GM12878 (cell line): Measurements from ENCODE around the gene CDC123. TPM values are rescaled to one million over a fixed set of nuclear protein-coding genes. Genes with fewer than 3 reads are reported as not detected.

Experiments used
- ATAC-seq: fragments of 200-7000 bp; cut with Tn5 transposase; 3 replicates; pipeline ENCODE4 v1.9.1; 2020; ENCODE audit warnings: mild to moderate bottlenecking, moderate library complexity
- BruUV-seq: library from RNA; stranded (reverse); fragments of 400-500 nt; replicated peaks from 2 replicates; lab custom pipeline; 2021; lab: Mats Ljungman, UMichigan
- CTCF ChIA-PET: fragments of 300-600 bp; sonication (Branson Sonifier 250); formaldehyde crosslinking; extraction: SDS; loops from one replicate; lab custom pipeline; 2021; ENCODE audit warnings: inconsistent platforms; lab: Yijun Ruan, JAX
- POLR2A ChIA-PET: fragments of 350-600 bp; formaldehyde crosslinking; extraction: SDS; loops from one replicate; lab custom pipeline; 2021; ENCODE audit warnings: inconsistent platforms; lab: Charles Lee
- RAD21 ChIA-PET: fragments of 300-600 bp; sonication (Branson Sonifier 250); formaldehyde crosslinking; loops from one replicate; lab custom pipeline; 2023; ENCODE audit warnings: antibody characterized with exemption; ENCODE audit not compliant: unreplicated experiment; lab: Charles Lee
- SMC1A ChIA-PET: fragments of 300-600 bp; sonication (Branson Sonifier 250); formaldehyde crosslinking; loops from one replicate; lab custom pipeline; 2023; ENCODE audit not compliant: unreplicated experiment, uncharacterized antibody; lab: Charles Lee
- DNase-seq: peaks from one replicate; pipeline ENCODE4 v3.0.0-alpha.2; 2011; ENCODE audit warnings: low read depth, low spot score
- FAIRE-seq: peaks from 3 replicates; lab custom pipeline; 2011; peaks lifted over from hg19 to GRCh38; lab: Jason Lieb, UNC
- H2AFZ ChIP-seq: 2 replicates; pipeline ENCODE4 v1.6.0; 2011; ENCODE audit warnings: low read depth, low read length, control low read depth; ENCODE audit not compliant: control insufficient read depth
- H3K27ac ChIP-seq: 2 replicates; pipeline ENCODE4 v1.5.1; 2011; ENCODE audit warnings: control low read depth; ENCODE audit not compliant: control insufficient read depth, insufficient read depth
- H3K27me3 ChIP-seq, 2 experiments: replicated peaks in 1 of 2; 2 replicates each; pipeline versions ENCODE4 v1.6.0 to v1.6.1; 2011; ENCODE audit warnings: low read length in 1 of 2; ENCODE audit not compliant: control insufficient read depth in 2 of 2, insufficient read depth in 2 of 2
- H3K36me3 ChIP-seq, 2 experiments: 2 replicates each; pipeline ENCODE4 v1.5.1; 2011; ENCODE audit warnings: low read length in 1 of 2; ENCODE audit not compliant: control insufficient read depth in 2 of 2, insufficient read depth in 2 of 2
- H3K4me1 ChIP-seq: 2 replicates; pipeline ENCODE4 v1.6.1; 2011; ENCODE audit warnings: mild to moderate bottlenecking, low read length, moderate library complexity, mixed read lengths; ENCODE audit not compliant: control insufficient read depth, insufficient read depth
- H3K4me2 ChIP-seq: 2 replicates; pipeline ENCODE4 v1.6.0; 2011; ENCODE audit warnings: control low read depth; ENCODE audit not compliant: control insufficient read depth, insufficient read depth
- H3K4me3 ChIP-seq: fragments of 200-600 bp; sonication (generic); 2 replicates; pipeline ENCODE4 v1.5.1; 2016
- H3K79me2 ChIP-seq: 2 replicates; pipeline ENCODE4 v1.6.0; 2011; ENCODE audit warnings: low read length; ENCODE audit not compliant: control insufficient read depth, insufficient read depth
- H3K9ac ChIP-seq: 2 replicates; pipeline ENCODE4 v1.8.0; 2011; ENCODE audit warnings: low read length, control low read depth, mixed read lengths; ENCODE audit not compliant: control insufficient read depth, insufficient read depth
- H3K9me3 ChIP-seq: replicated peaks from 3 replicates; pipeline ENCODE4 v1.5.1; 2011; ENCODE audit warnings: mild to moderate bottlenecking, low read length; ENCODE audit not compliant: control insufficient read depth, insufficient read depth
- H4K20me1 ChIP-seq: 2 replicates; pipeline ENCODE4 v1.6.0; 2011; ENCODE audit not compliant: control insufficient read depth, insufficient read depth
- BACH1 ChIP-seq: fragments of 450-650 bp; IDR thresholded peaks from 2 replicates; pipeline ENCODE4 v1.6.1; 2017; ENCODE audit warnings: mild to moderate bottlenecking, borderline replicate concordance
- BMI1 ChIP-seq: fragments of 450-650 bp; IDR thresholded peaks from 2 replicates; pipeline ENCODE4 v1.6.1; 2016; ENCODE audit warnings: mild to moderate bottlenecking, moderate library complexity, borderline replicate concordance
- CBX5 ChIP-seq: sonication (generic); IDR thresholded peaks from 2 replicates; pipeline ENCODE4 v1.6.1; 2016; ENCODE audit warnings: low read depth, moderate library complexity, mild to moderate bottlenecking, inconsistent platforms
- LARP7 ChIP-seq: fragments of 450-650 bp; IDR thresholded peaks from 2 replicates; pipeline ENCODE4 v1.6.1; 2017; ENCODE audit warnings: mild to moderate bottlenecking
- NFYA ChIP-seq: IDR thresholded peaks from 2 replicates; pipeline ENCODE4 v1.6.1; 2011; ENCODE audit warnings: low read depth, mild to moderate bottlenecking, low read length, improper control_type of control experiment, borderline replicate concordance
- PAX8 ChIP-seq: fragments of 450-650 bp; IDR thresholded peaks from 2 replicates; pipeline ENCODE4 v1.6.1; 2017; ENCODE audit warnings: mild to moderate bottlenecking, moderate library complexity
- RELB ChIP-seq: fragments of 450-650 bp; IDR thresholded peaks from 2 replicates; pipeline ENCODE4 v1.6.1; 2017; ENCODE audit warnings: low read depth, mild to moderate bottlenecking, moderate library complexity
- YY1 ChIP-seq: IDR thresholded peaks from 2 replicates; pipeline ENCODE4 v1.6.1; 2011; ENCODE audit warnings: low read depth, mild to moderate bottlenecking, low read length
- WGBS: methylation state at CpG from one replicate; pipeline ENCODE4 v1.1.6; 2016; ENCODE audit warnings: low lambda C conversion rate; ENCODE audit not compliant: insufficient replicate concordance, insufficient coverage; ENCODE audit errors: missing lambda C conversion rate; 5-methylcytosine and 5-hydroxymethylcytosine counted together
- in situ Hi-C: fragments of 300-500 bp; cut with MboI; formaldehyde crosslinking; loops from 9 replicates; pipeline ENCODE4 v1.14.3; 2018; ENCODE audit warnings: mixed read lengths
- intact Hi-C: fragments of 100-400 bp; cut with micrococcal nuclease; formaldehyde crosslinking; loops from one replicate; pipeline ENCODE4 v1.14.2; 2022; ENCODE audit not compliant: unreplicated experiment
- polyA plus RNA-seq, 11 experiments: library from polyadenylated mRNA; depleted of rRNA in 4 of 11; unstranded in 6 of 11; stranded (reverse) in 5 of 11; fragments of >200 nt; fragmentation: Nextera tagmentation in 4 of 11; fragmentation: Illumina TruSeq in 1 of 11; extraction: Ambion mirVana in 4 of 11; extraction: Trizol in 1 of 11; gene quantifications; 1 replicate in 1 of 11; 2 replicates in 10 of 11; pipeline versions ENCODE4 v1.2.1 to v1.2.3, GENCODE V29; 2011 to 2016; ENCODE audit warnings: inconsistent platforms in 2 of 11, missing spikeins in 2 of 11, low read depth in 1 of 11
- total RNA-seq, 4 experiments: library from RNA; depleted of rRNA in 3 of 4; stranded (reverse); fragments of >200 nt in 3 of 4; fragmentation: Illumina TruSeq in 1 of 4; extraction: Trizol in 1 of 4; gene quantifications; 2 replicates each; pipeline versions ENCODE4 v1.2.1 to v1.2.3, GENCODE V29; 2013 to 2021

CDC123 gene
- total and polyA plus RNA-seq, 10 of the 15 experiments (the other 5 are each of a cell fraction or from before 2014, with no cell fraction given), result 128 to 360 (median 209) TPM

- H3K27ac ChIP-seq, result no peak overlapping the region
- in situ Hi-C loops (no loop called here), intact Hi-C loops (no loop called here)
- POLR2A ChIA-PET, result no interaction called here
- H3K4me1 ChIP-seq, result no peaks in the 10 kb centered on the region
- FAIRE-seq (no peak), DNase-seq (no peak), ATAC-seq (no peak)
- H3K36me3 ChIP-seq, result peaks cover 11 to 18% of the 10 kb centered on the region in 2 experiments; a peak in 3 of 4 replicates
- H3K4me3 ChIP-seq, result no peak overlapping the region
- BruUV-seq, result no TSS peak
- 58% methylated on average over 5 of the region's 5 CpGs for WGBS
- SMC1A ChIA-PET, result no interaction called here
- TF ChIP-seq LARP7 (no peak), YY1 (no peak), CBX5 (no peak), BMI1 (no peak), PAX8 (no peak), RELB (no peak), BACH1 (no peak), NFYA (no peak)
- H3K79me2 ChIP-seq, result no peaks in the 10 kb centered on the region
- H3K9ac ChIP-seq, result no peak overlapping the region
- no peak overlapping the region for H3K4me2 ChIP-seq
- H3K9me3 ChIP-seq, result no peaks in the 10 kb centered on the region
- CTCF ChIA-PET, result no interaction called here
- no peaks in the 10 kb centered on the region for H3K27me3 ChIP-seq
- no peaks in the 10 kb centered on the region for H4K20me1 ChIP-seq
- RAD21 ChIA-PET, result no interaction called here
- H2AFZ ChIP-seq, result no peak overlapping the region
Observed at GRCh38 chr10:12160664-12161063, 35.3 kb upstream of the CDC123 start.
